Stomach (tissue), 4 donors: ENCODE results near the gene AGPAT2.

Experiments used
- CTCF ChIP-seq, 7 experiments: fragments of 450-650 bp in 4 of 7; fragments of 200-600 bp in 3 of 7; sonication (generic) in 3 of 7; IDR thresholded peaks; one replicate each; pipeline ENCODE4 v1.5.1; 2016 to 2019; ENCODE audit warnings: antibody characterized with exemption in 7 of 7, control low read depth in 2 of 7, mild to moderate bottlenecking in 1 of 7
- EP300 ChIP-seq: sonication (generic); formaldehyde crosslinking; IDR thresholded peaks from one replicate; pipeline ENCODE4 v1.6.1; 2017; ENCODE audit warnings: antibody characterized with exemption
- POLR2AphosphoS5 ChIP-seq, 3 donors: sonication (generic); formaldehyde crosslinking; IDR thresholded peaks; one replicate each; pipeline ENCODE4 v1.6.1; 2016; ENCODE audit warnings: antibody characterized with exemption in 3 of 3

GRCh38 chr9:136655536-136656182 lies 31.6 kb downstream of the AGPAT2 start:
- TF ChIP-seq CTCF (IDR thresholded peaks at IDR 0.05) (no peak), EP300 (peak; percentile 64), POLR2AphosphoS5 (IDR thresholded peaks at IDR 0.05) (peak in 2 of 3 donors; percentile 5 to 44)
